Measurements from ENCODE around the gene MAP3K4. TPM values are rescaled to one million over a fixed set of nuclear protein-coding genes. Genes with fewer than 3 reads are reported as not detected.

Gene MAP3K4
- total RNA-seq, 1 experiment from 2014 or later: 69.8 TPM

- Mint-ChIP-seq H3K4me3 (no peak overlapping the region), H3K9me3 (no peaks in the 10 kb centered on the region), H3K4me1 (no peaks in the 10 kb centered on the region), H3K27me3 (ENCODE audit: low read depth) (no peaks in the 10 kb centered on the region), H3K27ac (no peak overlapping the region), H3K36me3 (peaks cover 51% of the 10 kb centered on the region)
- peak; percentile 25 for DNase-seq (ENCODE audit: low spot score)
- ChIA-PET POLR2A (interaction anchor here (0.6 kb wide), 1 partner anchor 1592 kb away, joined by 3 read pairs; no protein-coding TSS in a partner anchor), CTCF (interaction anchor here (0.6 to 2.6 kb wide), 11 partner anchors 24 to 351 kb away, joined by 3 to 23 read pairs (median 3); no protein-coding TSS in a partner anchor)
- ATAC-seq: peak; percentile 71
- no peak for TF ChIP-seq SOX15 (CRISPR knock-in tag; IDR thresholded peaks at IDR 0.05)
- no peak for TF ChIP-seq ZNF232 (CRISPR knock-in tag; IDR thresholded peaks at IDR 0.05)
- TF ChIP-seq, protein P1, sequence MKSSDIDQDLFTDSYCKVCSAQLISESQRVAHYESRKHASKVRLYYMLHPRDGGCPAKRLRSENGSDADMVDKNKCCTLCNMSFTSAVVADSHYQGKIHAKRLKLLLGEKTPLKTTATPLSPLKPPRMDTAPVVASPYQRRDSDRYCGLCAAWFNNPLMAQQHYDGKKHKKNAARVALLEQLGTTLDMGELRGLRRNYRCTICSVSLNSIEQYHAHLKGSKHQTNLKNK (CRISPR knock-in tag; IDR thresholded peaks at IDR 0.05): no peak
- TF ChIP-seq CBFB (CRISPR knock-in tag; IDR thresholded peaks at IDR 0.05; ENCODE audit: low read depth): no peak
- TF ChIP-seq PRRX2 (CRISPR knock-in tag; IDR thresholded peaks at IDR 0.05): no peak
- no peak for TF ChIP-seq ZNF219 (CRISPR knock-in tag; IDR thresholded peaks at IDR 0.05; ENCODE audit: borderline replicate concordance)
- TF ChIP-seq ATF3 (CRISPR knock-in tag; conservative IDR thresholded peaks at IDR 0.05): no peak
- TF ChIP-seq, protein P2, sequence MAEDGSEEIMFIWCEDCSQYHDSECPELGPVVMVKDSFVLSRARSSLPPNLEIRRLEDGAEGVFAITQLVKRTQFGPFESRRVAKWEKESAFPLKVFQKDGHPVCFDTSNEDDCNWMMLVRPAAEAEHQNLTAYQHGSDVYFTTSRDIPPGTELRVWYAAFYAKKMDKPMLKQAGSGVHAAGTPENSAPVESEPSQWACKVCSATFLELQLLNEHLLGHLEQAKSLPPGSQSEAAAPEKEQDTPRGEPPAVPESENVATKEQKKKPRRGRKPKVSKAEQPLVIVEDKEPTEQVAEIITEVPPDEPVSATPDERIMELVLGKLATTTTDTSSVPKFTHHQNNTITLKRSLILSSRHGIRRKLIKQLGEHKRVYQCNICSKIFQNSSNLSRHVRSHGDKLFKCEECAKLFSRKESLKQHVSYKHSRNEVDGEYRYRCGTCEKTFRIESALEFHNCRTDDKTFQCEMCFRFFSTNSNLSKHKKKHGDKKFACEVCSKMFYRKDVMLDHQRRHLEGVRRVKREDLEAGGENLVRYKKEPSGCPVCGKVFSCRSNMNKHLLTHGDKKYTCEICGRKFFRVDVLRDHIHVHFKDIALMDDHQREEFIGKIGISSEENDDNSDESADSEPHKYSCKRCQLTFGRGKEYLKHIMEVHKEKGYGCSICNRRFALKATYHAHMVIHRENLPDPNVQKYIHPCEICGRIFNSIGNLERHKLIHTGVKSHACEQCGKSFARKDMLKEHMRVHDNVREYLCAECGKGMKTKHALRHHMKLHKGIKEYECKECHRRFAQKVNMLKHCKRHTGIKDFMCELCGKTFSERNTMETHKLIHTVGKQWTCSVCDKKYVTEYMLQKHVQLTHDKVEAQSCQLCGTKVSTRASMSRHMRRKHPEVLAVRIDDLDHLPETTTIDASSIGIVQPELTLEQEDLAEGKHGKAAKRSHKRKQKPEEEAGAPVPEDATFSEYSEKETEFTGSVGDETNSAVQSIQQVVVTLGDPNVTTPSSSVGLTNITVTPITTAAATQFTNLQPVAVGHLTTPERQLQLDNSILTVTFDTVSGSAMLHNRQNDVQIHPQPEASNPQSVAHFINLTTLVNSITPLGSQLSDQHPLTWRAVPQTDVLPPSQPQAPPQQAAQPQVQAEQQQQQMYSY (CRISPR knock-in tag; IDR thresholded peaks at IDR 0.05): no peak
- TF ChIP-seq KAT7 (CRISPR knock-in tag; IDR thresholded peaks at IDR 0.05; ENCODE audit: borderline replicate concordance): no peak
- TF ChIP-seq, protein P3, sequence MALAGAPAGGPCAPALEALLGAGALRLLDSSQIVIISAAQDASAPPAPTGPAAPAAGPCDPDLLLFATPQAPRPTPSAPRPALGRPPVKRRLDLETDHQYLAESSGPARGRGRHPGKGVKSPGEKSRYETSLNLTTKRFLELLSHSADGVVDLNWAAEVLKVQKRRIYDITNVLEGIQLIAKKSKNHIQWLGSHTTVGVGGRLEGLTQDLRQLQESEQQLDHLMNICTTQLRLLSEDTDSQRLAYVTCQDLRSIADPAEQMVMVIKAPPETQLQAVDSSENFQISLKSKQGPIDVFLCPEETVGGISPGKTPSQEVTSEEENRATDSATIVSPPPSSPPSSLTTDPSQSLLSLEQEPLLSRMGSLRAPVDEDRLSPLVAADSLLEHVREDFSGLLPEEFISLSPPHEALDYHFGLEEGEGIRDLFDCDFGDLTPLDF (CRISPR knock-in tag; IDR thresholded peaks at IDR 0.05): no peak
- TF ChIP-seq, protein P4, sequence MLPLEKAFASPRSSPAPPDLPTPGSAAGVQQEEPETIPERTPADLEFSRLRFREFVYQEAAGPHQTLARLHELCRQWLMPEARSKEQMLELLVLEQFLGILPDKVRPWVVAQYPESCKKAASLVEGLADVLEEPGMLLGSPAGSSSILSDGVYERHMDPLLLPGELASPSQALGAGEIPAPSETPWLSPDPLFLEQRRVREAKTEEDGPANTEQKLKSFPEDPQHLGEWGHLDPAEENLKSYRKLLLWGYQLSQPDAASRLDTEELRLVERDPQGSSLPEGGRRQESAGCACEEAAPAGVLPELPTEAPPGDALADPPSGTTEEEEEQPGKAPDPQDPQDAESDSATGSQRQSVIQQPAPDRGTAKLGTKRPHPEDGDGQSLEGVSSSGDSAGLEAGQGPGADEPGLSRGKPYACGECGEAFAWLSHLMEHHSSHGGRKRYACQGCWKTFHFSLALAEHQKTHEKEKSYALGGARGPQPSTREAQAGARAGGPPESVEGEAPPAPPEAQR (CRISPR knock-in tag; IDR thresholded peaks at IDR 0.05): no peak
- TF ChIP-seq ZNF396 (CRISPR knock-in tag; IDR thresholded peaks at IDR 0.05; ENCODE audit: borderline replicate concordance): no peak
- TF ChIP-seq, protein P5, sequence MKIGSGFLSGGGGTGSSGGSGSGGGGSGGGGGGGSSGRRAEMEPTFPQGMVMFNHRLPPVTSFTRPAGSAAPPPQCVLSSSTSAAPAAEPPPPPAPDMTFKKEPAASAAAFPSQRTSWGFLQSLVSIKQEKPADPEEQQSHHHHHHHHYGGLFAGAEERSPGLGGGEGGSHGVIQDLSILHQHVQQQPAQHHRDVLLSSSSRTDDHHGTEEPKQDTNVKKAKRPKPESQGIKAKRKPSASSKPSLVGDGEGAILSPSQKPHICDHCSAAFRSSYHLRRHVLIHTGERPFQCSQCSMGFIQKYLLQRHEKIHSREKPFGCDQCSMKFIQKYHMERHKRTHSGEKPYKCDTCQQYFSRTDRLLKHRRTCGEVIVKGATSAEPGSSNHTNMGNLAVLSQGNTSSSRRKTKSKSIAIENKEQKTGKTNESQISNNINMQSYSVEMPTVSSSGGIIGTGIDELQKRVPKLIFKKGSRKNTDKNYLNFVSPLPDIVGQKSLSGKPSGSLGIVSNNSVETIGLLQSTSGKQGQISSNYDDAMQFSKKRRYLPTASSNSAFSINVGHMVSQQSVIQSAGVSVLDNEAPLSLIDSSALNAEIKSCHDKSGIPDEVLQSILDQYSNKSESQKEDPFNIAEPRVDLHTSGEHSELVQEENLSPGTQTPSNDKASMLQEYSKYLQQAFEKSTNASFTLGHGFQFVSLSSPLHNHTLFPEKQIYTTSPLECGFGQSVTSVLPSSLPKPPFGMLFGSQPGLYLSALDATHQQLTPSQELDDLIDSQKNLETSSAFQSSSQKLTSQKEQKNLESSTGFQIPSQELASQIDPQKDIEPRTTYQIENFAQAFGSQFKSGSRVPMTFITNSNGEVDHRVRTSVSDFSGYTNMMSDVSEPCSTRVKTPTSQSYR (CRISPR knock-in tag; IDR thresholded peaks at IDR 0.05): no peak
- TF ChIP-seq FOXK1 (CRISPR knock-in tag; IDR thresholded peaks at IDR 0.05): no peak
- TF ChIP-seq NR3C1 (CRISPR knock-in tag; conservative IDR thresholded peaks at IDR 0.05; ENCODE audit: low read depth): no peak
- TF ChIP-seq NFYB (CRISPR knock-in tag; conservative IDR thresholded peaks at IDR 0.05; ENCODE audit: low read depth): no peak
- TF ChIP-seq ZBTB21 (CRISPR knock-in tag; IDR thresholded peaks at IDR 0.05; ENCODE audit: borderline replicate concordance): no peak
- no peak for TF ChIP-seq USF2 (CRISPR knock-in tag; IDR thresholded peaks at IDR 0.05)
- TF ChIP-seq RORB (CRISPR knock-in tag; IDR thresholded peaks at IDR 0.05): no peak
- TF ChIP-seq AFF4 (CRISPR knock-in tag; IDR thresholded peaks at IDR 0.05; ENCODE audit: borderline replicate concordance): no peak
Measured at GRCh38 chr6:161101517-161101916, 109.9 kb downstream of the MAP3K4 start.

All from WTC11 (cell line).